ENCODE data around the gene ATP8B1. TPM values are rescaled to one million over a fixed set of nuclear protein-coding genes. Genes with fewer than 3 reads are reported as not detected.

The ATP8B1 gene
- total and polyA plus RNA-seq, 2 of the 4 experiments (the other 2 are of a cell fraction), result 64.3 to 136 TPM

- intact Hi-C loops (cut with micrococcal nuclease), result loop anchor here (10.0 kb wide), 1 partner anchor 145 kb away; the partner anchor contains the start of gene ATP8B1
- no peak overlapping the region for H3K9ac ChIP-seq (ENCODE audit: low read depth, low read length)
- WGBS, 2 experiments (ENCODE audit: extremely low coverage in 2 of 2, insufficient read length in 1 of 2), result no CpG with 5 or more reads among the region's 11 CpGs
- H4K91ac ChIP-seq (ENCODE audit: insufficient read depth, low read depth, low read length), result no peak overlapping the region
- no peak overlapping the region for H2AK9ac ChIP-seq (replicated peaks; ENCODE audit: low read depth, low read length, poor library complexity)
- H2AK5ac ChIP-seq (ENCODE audit: low read depth, low read length), result no peak overlapping the region
- TF ChIP-seq CHD1 (IDR thresholded peaks at IDR 0.05; ENCODE audit: low read depth, low read length) (no peak), CTCF (conservative IDR thresholded peaks at IDR 0.05; ENCODE audit: low read depth, low read length) (no peak), ELK1 (IDR thresholded peaks at IDR 0.05; ENCODE audit: borderline replicate concordance, low read depth, low read length) (no peak), SMC3 (IDR thresholded peaks at IDR 0.05; ENCODE audit: low read depth, low read length) (no peak), RAD21 (IDR thresholded peaks at IDR 0.05; ENCODE audit: low read length) (no peak), MXI1 (IDR thresholded peaks at IDR 0.05; ENCODE audit: borderline replicate concordance, low read depth, low read length) (no peak), MAZ (IDR thresholded peaks at IDR 0.05; ENCODE audit: borderline replicate concordance, low read depth, low read length) (no peak), RCOR1 (IDR thresholded peaks at IDR 0.05; ENCODE audit: insufficient replicate concordance, low read length) (no peak), MAFK (IDR thresholded peaks at IDR 0.05; ENCODE audit: low read depth, low read length) (no peak), BHLHE40 (IDR thresholded peaks at IDR 0.05; ENCODE audit: low read depth, low read length) (no peak), FOS (IDR thresholded peaks at IDR 0.05; ENCODE audit: low read depth, low read length) (no peak), CEBPB (IDR thresholded peaks at IDR 0.05; ENCODE audit: low read depth, low read length) (no peak), NFE2L2 (IDR thresholded peaks at IDR 0.05; ENCODE audit: low read depth, low read length) (no peak), USF2 (IDR thresholded peaks at IDR 0.05; ENCODE audit: low read depth, low read length) (no peak)
- ChIA-PET CTCF (no interaction called here), POLR2A (ENCODE audit: unreplicated experiment) (no interaction called here)
- no TSS peak for BruUV-seq (replicated peaks)
- no peak overlapping the region for H4K8ac ChIP-seq (ENCODE audit: low read depth in 2 of 2, low read length in 2 of 2)
- H3K23ac ChIP-seq (ENCODE audit: low read depth, low read length), result no peak overlapping the region
- peak; percentile 78 for DNase-seq
- no peak overlapping the region for H2BK120ac ChIP-seq (ENCODE audit: low read depth, low read length)
- H3K14ac ChIP-seq (replicated peaks; ENCODE audit: low read depth, low read length), result peak overlapping the region; percentile 17; the same call in 1 of the 2 replicates
- no peak overlapping the region; the same call in 1 of the 2 replicates for H3K4me2 ChIP-seq (ENCODE audit: low read depth, low read length)
- H4K20me1 ChIP-seq (ENCODE audit: insufficient read depth, low read length), result peaks cover 4% of the 10 kb centered on the region; the same call in 1 of the 2 replicates
- peak overlapping the region; percentile 73 for H2BK5ac ChIP-seq (ENCODE audit: low read depth, low read length, poor library complexity, severe bottlenecking)
- H3K36me3 ChIP-seq (ENCODE audit: control insufficient read depth, insufficient read depth, low read length), result peaks cover 28% of the 10 kb centered on the region
- H2BK15ac ChIP-seq (ENCODE audit: low read depth, low read length), result no peak overlapping the region
- no peak overlapping the region for H2AFZ ChIP-seq (replicated peaks; ENCODE audit: low read length, poor library complexity)
- peak; percentile 13; the same call in 1 of the 2 replicates for ATAC-seq (ENCODE audit: low read depth)
- peaks cover 6% of the 10 kb centered on the region; the same call in 1 of the 2 replicates for H3K4me1 ChIP-seq (ENCODE audit: control insufficient read depth, insufficient read depth, low read length)
- no peak overlapping the region for H2BK20ac ChIP-seq (ENCODE audit: low read depth, low read length)
- no peak overlapping the region for H3K4ac ChIP-seq (ENCODE audit: low read depth, low read length)
- H3K79me1 ChIP-seq (ENCODE audit: low read depth in 1 of 2, low read length in 2 of 2), result peaks cover 30 to 56% of the 10 kb centered on the region in 2 experiments
- no peak overlapping the region for H3K56ac ChIP-seq (ENCODE audit: extremely low read depth, insufficient read depth, low read length)
- in situ Hi-C loops (cut with MboI; ENCODE audit: low sequenced_read_pairs), result no loop called here
- no peak overlapping the region for H3K27ac ChIP-seq (ENCODE audit: insufficient read depth, low read length)
- no peak overlapping the region for H3K4me3 ChIP-seq (ENCODE audit: insufficient read depth, low read depth, low read length)
- dilution Hi-C loops (cut with HindIII; ENCODE audit: low sequenced_read_pairs, unreplicated experiment), result no loop called here
- no peak overlapping the region; the same call in 1 of the 2 replicates for H4K5ac ChIP-seq (ENCODE audit: low read depth, low read length)
- no peak overlapping the region; the same call in 1 of the 2 replicates for H3K18ac ChIP-seq (ENCODE audit: low read depth, low read length)
- no peaks in the 10 kb centered on the region for H3K27me3 ChIP-seq (ENCODE audit: control insufficient read depth, insufficient read depth, low read length)
- H3K9me3 ChIP-seq (ENCODE audit: control insufficient read depth, insufficient read depth, low read length), result peaks cover 8% of the 10 kb centered on the region
- H3K9me1 ChIP-seq (ENCODE audit: insufficient read depth, low read length), result peaks cover 12% of the 10 kb centered on the region; the same call in 1 of the 2 replicates
These were observed 143.5 kb downstream of the ATP8B1 start for GRCh38 chr18:57659460-57660102.
